ENCODE measurements around the gene ABHD17C. TPM values are rescaled to one million over a fixed set of nuclear protein-coding genes. Genes with fewer than 3 reads are reported as not detected.
A peak's percentile ranks its signal among the peaks of the same experiment; 100 is the strongest.
"Not testable (repeated sequence)": the region's sequence is repeated elsewhere in the genome, so short reads cannot be mapped to it uniquely, and the experiment has no call there.

The ABHD17C gene
- total and polyA plus RNA-seq, 4 donors = 11.4 to 42.4 (median 25.6) TPM

DNA sequence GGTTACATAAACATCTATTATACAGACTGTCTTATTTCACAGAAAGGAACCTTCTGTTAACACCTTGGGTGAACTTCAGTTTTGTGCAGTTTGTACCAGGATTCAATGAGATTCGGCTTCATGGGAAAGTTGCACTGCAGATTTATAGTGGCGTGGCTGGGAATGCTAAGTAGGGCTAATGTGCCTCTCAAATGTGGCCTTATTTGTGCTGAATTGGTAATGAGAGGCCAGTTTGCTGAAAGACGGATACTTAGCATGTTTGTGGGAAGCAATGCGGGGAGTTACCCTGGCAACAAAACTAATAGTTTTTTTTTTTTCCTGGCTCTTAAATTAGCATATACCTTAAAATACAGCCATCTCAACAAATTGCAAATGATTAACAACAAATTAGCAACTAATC, 55.5 kb downstream of the ABHD17C start:
- Histone ChIP-seq H3K4me3 (ENCODE audit: low read depth, low read length) (no peak overlapping the region), H3K36me3 (ENCODE audit: control insufficient read depth, insufficient read depth, low read length) (peaks cover 2% of the 10 kb centered on the region), H3K4me1 (ENCODE audit: control insufficient read depth, insufficient read depth, low read length) (peaks cover 22% of the 10 kb centered on the region), H3K9me3 (ENCODE audit: control insufficient read depth, insufficient read depth, low read length) (no peaks in the 10 kb centered on the region), H3K27ac (ENCODE audit: low read depth, low read length) (no peak overlapping the region), H3K27me3 (ENCODE audit: control insufficient read depth, insufficient read depth, low read length) (no peaks in the 10 kb centered on the region)
- WGBS (ENCODE audit: insufficient coverage) = 54% methylated on average over 2 of the region's 4 CpGs
- peak in 5 of 6 donors; percentile 48 to 91 (median 69) for DNase-seq (ENCODE audit: low read depth in 4 of 6, low spot score in 6 of 6)

- no CpG with 5 or more reads among the region's 4 CpGs for WGBS (ENCODE audit: insufficient coverage)
- peak in 1 of 6 donors; percentile 46 for DNase-seq (ENCODE audit: low read depth in 4 of 6, low spot score in 6 of 6)
- Histone ChIP-seq H3K4me3 (ENCODE audit: low read depth, low read length) (no peak overlapping the region), H3K36me3 (ENCODE audit: control insufficient read depth, insufficient read depth, low read length) (peaks cover 2% of the 10 kb centered on the region), H3K4me1 (ENCODE audit: control insufficient read depth, insufficient read depth, low read length) (peaks cover 21% of the 10 kb centered on the region), H3K27me3 (ENCODE audit: control insufficient read depth, insufficient read depth, low read length) (no peaks in the 10 kb centered on the region), H3K27ac (ENCODE audit: low read depth, low read length) (no peak overlapping the region), H3K9me3 (ENCODE audit: control insufficient read depth, insufficient read depth, low read length) (no peaks in the 10 kb centered on the region)
Measured at GRCh38 chr15:80752204-80752603, 57.1 kb downstream of the ABHD17C start.

DNA sequence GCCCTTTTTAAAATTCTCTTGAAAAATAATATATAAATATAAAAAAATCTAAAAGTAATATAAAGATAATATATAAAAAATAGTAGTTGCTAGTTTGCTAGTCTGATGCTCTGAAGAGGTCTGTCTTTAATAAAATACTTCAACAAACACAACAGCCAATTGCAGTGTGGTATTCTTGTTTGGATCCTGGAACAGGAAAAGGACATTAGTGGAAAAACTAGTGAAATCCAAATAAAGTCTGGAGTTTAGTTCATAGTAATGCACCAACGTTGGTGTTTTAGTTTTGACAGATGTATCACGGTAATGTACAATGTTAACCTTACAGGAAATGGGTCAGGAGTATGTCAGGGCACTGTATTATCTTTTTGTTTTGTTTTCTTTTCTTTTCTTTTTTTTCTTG, 58.1 kb downstream of the ABHD17C start:
- Histone ChIP-seq H3K36me3 (ENCODE audit: control insufficient read depth, insufficient read depth, low read length) (peaks cover 2% of the 10 kb centered on the region), H3K27me3 (ENCODE audit: control insufficient read depth, insufficient read depth, low read length) (no peaks in the 10 kb centered on the region), H3K9me3 (ENCODE audit: control insufficient read depth, insufficient read depth, low read length) (no peaks in the 10 kb centered on the region), H3K4me1 (ENCODE audit: control insufficient read depth, insufficient read depth, low read length) (peaks cover 14% of the 10 kb centered on the region), H3K4me3 (ENCODE audit: low read depth, low read length) (no peak overlapping the region), H3K27ac (ENCODE audit: low read depth, low read length) (no peak overlapping the region)
- DNase-seq (ENCODE audit: low read depth in 4 of 6, low spot score in 6 of 6) = no peak
- no CpG with 5 or more reads among the region's 2 CpGs for WGBS (ENCODE audit: insufficient coverage)

GRCh38 chr15:80754014-80754413, 58.9 kb downstream of the ABHD17C start:
- Histone ChIP-seq H3K27ac (ENCODE audit: low read depth, low read length) (no peak overlapping the region), H3K9me3 (ENCODE audit: control insufficient read depth, insufficient read depth, low read length) (no peaks in the 10 kb centered on the region), H3K36me3 (ENCODE audit: control insufficient read depth, insufficient read depth, low read length) (peaks cover 2% of the 10 kb centered on the region), H3K4me3 (ENCODE audit: low read depth, low read length) (no peak overlapping the region), H3K27me3 (ENCODE audit: control insufficient read depth, insufficient read depth, low read length) (no peaks in the 10 kb centered on the region), H3K4me1 (ENCODE audit: control insufficient read depth, insufficient read depth, low read length) (peaks cover 14% of the 10 kb centered on the region)
- no peak for DNase-seq (ENCODE audit: low read depth in 4 of 6, low spot score in 6 of 6)
- WGBS (ENCODE audit: insufficient coverage) = no CpG with 5 or more reads among the region's 8 CpGs

DNA sequence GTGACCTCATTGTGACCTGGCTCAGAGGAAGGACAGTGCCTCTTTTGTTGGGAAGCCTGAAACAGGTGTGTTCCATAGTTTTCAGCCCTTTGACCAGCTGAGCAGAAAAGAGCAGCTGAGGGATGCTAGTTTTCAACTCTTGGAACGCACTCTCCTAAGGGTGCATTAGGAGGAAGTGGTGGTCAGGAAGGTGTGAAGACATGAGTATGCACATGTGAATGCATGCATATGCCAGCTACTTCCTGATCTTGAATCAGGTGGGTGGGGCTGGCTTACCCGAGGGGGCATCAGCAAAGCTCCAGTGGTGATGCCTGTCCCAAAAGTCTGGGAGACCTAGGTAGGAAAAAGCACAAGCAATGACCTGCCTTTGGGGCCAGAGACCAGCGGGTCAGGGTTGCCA, 60.8 kb downstream of the ABHD17C start:
- Histone ChIP-seq H3K36me3 (ENCODE audit: control insufficient read depth, insufficient read depth, low read length) (peaks cover 2% of the 10 kb centered on the region), H3K9me3 (ENCODE audit: control insufficient read depth, insufficient read depth, low read length) (no peaks in the 10 kb centered on the region), H3K4me3 (ENCODE audit: low read depth, low read length) (no peak overlapping the region), H3K27me3 (ENCODE audit: control insufficient read depth, insufficient read depth, low read length) (no peaks in the 10 kb centered on the region), H3K4me1 (ENCODE audit: control insufficient read depth, insufficient read depth, low read length) (peaks cover 9% of the 10 kb centered on the region), H3K27ac (ENCODE audit: low read depth, low read length) (no peak overlapping the region)
- WGBS (ENCODE audit: insufficient coverage) = 86% methylated on average over 2 of the region's 3 CpGs
- no peak for DNase-seq (ENCODE audit: low read depth in 4 of 6, low spot score in 6 of 6)

GRCh38 chr15:80758130-80758745, 63.1 kb downstream of the ABHD17C start:
- DNase-seq (ENCODE audit: low read depth in 4 of 6, low spot score in 6 of 6) = no peak

DNA sequence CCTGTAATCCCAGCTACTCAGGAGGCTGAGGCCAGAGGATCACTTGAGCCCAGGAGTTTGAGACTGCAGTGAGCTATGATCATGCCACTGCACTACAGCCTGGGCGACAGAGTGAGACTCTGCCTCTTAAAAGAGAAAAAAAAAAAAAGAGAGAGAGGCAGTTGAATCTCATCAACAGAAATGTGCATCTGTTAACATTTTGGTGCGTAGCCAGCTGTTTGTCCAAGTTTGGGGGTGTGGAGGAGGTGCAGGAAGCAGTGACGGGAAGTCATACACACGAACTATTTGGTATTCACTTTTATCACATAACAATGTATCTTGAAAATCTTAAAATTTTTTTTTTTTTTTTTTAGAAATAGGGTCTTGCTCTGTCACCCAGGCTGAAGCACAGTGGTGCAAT, 65.8 kb downstream of the ABHD17C start:
- peak in 1 of 6 donors; percentile 43 for DNase-seq (ENCODE audit: low read depth in 4 of 6, low spot score in 6 of 6)
- no peaks in the 10 kb centered on the region for H3K9me3 ChIP-seq (ENCODE audit: control insufficient read depth, insufficient read depth, low read length)
- no peaks in the 10 kb centered on the region for H3K36me3 ChIP-seq (ENCODE audit: control insufficient read depth, insufficient read depth, low read length)
- WGBS (ENCODE audit: insufficient coverage) = 86% methylated on average over 1 of the region's 4 CpGs
- peaks cover 2% of the 10 kb centered on the region for H3K4me1 ChIP-seq (ENCODE audit: control insufficient read depth, insufficient read depth, low read length)
- no peak overlapping the region for H3K4me3 ChIP-seq (ENCODE audit: low read depth, low read length)
- no peaks in the 10 kb centered on the region for H3K27me3 ChIP-seq (ENCODE audit: control insufficient read depth, insufficient read depth, low read length)
- H3K27ac ChIP-seq (ENCODE audit: low read depth, low read length) = no peak overlapping the region

More at GRCh38 chr15:80758130-80758745, 63.1 kb downstream of the ABHD17C start:
- Histone ChIP-seq H3K9me3 (ENCODE audit: control insufficient read depth, insufficient read depth, low read length) (no peaks in the 10 kb centered on the region), H3K4me1 (ENCODE audit: control insufficient read depth, insufficient read depth, low read length) (peaks cover 3% of the 10 kb centered on the region), H3K4me3 (ENCODE audit: low read depth, low read length) (no peak overlapping the region), H3K27me3 (ENCODE audit: control insufficient read depth, insufficient read depth, low read length) (no peaks in the 10 kb centered on the region), H3K27ac (ENCODE audit: low read depth, low read length) (no peak overlapping the region), H3K36me3 (ENCODE audit: control insufficient read depth, insufficient read depth, low read length) (peaks cover 2% of the 10 kb centered on the region)
- WGBS (ENCODE audit: insufficient coverage) = 71% methylated on average over 2 of the region's 6 CpGs

DNA sequence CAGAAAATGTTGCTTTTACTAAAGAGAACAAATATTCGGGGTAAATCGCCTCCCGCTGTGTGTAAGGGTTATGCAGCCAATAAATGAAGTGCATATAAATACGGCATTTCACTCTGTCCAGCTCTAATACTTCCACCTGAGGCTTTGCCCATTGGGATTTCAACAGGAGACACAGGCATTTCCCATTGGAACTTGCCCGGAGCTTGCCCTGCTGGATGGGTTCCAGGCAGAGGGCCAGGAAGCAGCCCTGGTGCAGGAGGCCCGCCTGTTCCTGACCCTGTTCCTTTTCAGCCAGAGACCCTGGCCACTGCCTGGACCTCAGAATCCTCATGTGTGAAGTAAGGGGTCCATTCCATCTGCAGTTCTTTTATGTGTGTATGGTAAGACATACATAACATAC, 66.6 kb downstream of the ABHD17C start:
- no peak overlapping the region for H3K4me3 ChIP-seq (ENCODE audit: low read depth, low read length)
- DNase-seq (ENCODE audit: low read depth in 4 of 6, low spot score in 6 of 6) = no peak
- no peaks in the 10 kb centered on the region for H3K9me3 ChIP-seq (ENCODE audit: control insufficient read depth, insufficient read depth, low read length)
- H3K4me1 ChIP-seq (ENCODE audit: control insufficient read depth, insufficient read depth, low read length) = no peaks in the 10 kb centered on the region
- no peaks in the 10 kb centered on the region for H3K36me3 ChIP-seq (ENCODE audit: control insufficient read depth, insufficient read depth, low read length)
- 100% methylated on average over 2 of the region's 6 CpGs for WGBS (ENCODE audit: insufficient coverage)
- H3K27me3 ChIP-seq (ENCODE audit: control insufficient read depth, insufficient read depth, low read length) = no peaks in the 10 kb centered on the region
- no peak overlapping the region for H3K27ac ChIP-seq (ENCODE audit: low read depth, low read length)

DNA sequence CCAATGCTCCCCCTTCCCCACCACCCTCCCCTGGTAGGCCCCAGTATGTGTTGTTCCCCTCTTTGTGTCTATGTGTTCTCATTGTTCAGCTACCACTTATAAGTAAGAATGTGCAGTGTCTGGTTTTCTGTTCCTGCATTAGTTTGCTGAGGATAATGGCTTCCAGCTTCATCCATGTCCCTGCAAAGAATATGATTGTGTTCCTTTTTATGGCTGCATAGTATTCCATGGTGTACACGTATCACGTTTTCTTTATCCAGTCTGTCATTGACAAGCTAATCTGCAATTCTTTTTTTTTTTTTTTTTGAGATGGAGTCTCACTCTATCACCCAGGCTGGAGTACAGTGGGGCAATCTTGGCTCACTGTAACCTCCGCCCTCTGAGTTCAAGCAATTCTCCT, 68.1 kb downstream of the ABHD17C start:
- H3K27ac ChIP-seq (ENCODE audit: low read depth, low read length); H3K36me3 ChIP-seq (ENCODE audit: control insufficient read depth, insufficient read depth, low read length); H3K4me3 ChIP-seq (ENCODE audit: low read depth, low read length); H3K9me3 ChIP-seq (ENCODE audit: control insufficient read depth, insufficient read depth, low read length); H3K4me1 ChIP-seq (ENCODE audit: control insufficient read depth, insufficient read depth, low read length); DNase-seq (ENCODE audit: low read depth in 4 of 6, low spot score in 6 of 6); H3K27me3 ChIP-seq (ENCODE audit: control insufficient read depth, insufficient read depth, low read length): not testable (repeated sequence)
- 100% methylated on average over 1 of the region's 3 CpGs for WGBS (ENCODE audit: insufficient coverage)

DNA sequence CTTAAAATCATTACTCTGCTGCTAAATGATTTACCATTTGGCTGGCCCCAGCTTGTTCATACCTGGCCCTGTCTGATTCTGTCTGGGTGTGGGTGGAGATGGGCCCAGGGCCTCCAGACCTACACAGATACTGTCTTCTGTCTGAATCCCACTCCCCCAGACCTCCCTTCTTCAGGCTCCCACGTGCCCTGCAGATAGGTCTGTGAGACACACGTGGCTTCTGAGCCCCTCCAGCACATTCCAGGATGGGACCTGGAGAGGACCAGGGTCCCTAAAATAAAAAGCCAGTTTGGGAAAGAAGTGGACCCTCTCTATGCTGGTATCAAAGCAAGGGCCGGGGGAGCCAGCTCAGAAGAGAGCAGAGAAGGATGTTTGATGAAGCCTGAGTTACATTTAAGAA, 69.4 kb downstream of the ABHD17C start:
- Histone ChIP-seq H3K4me3 (ENCODE audit: low read depth, low read length) (no peak overlapping the region), H3K36me3 (ENCODE audit: control insufficient read depth, insufficient read depth, low read length) (no peaks in the 10 kb centered on the region), H3K27ac (ENCODE audit: low read depth, low read length) (no peak overlapping the region), H3K27me3 (ENCODE audit: control insufficient read depth, insufficient read depth, low read length) (no peaks in the 10 kb centered on the region), H3K9me3 (ENCODE audit: control insufficient read depth, insufficient read depth, low read length) (no peaks in the 10 kb centered on the region), H3K4me1 (ENCODE audit: control insufficient read depth, insufficient read depth, low read length) (no peaks in the 10 kb centered on the region)
- DNase-seq (ENCODE audit: low read depth in 4 of 6, low spot score in 6 of 6) = no peak
- 87% methylated on average over 3 of the region's 3 CpGs for WGBS (ENCODE audit: insufficient coverage)
